Inflammatory macrophage treated with lipopolysaccharide for 1 hour (primary cell): ENCODE data around the gene TPSB2.
"Not testable (repeated sequence)": the region's sequence is repeated elsewhere in the genome, so short reads cannot be mapped to it uniquely, and the experiment has no call there.

ENCODE experiments used
- DNase-seq, 2 donors: peaks; one replicate each; pipeline ENCODE4 v3.0.0-alpha.2; 2020 to 2022

The TPSB2 gene

GRCh38 chr16:1240436-1240835, 10.5 kb upstream of the TPSB2 start, which contains the start of gene TPSAB1:
TSS of gene TPSAB1 (plus strand) at chr16:1240705. CDS start at chr16:1240939, 234 bp downstream.
- DNase-seq = not testable (repeated sequence)

- not testable (repeated sequence) for DNase-seq
These were observed 9.6 kb upstream of the TPSB2 start for GRCh38 chr16:1239575-1239974.

GRCh38 chr16:1238909-1239308, 8.9 kb upstream of the TPSB2 start:
- not testable (repeated sequence) for DNase-seq

GRCh38 chr16:1237990-1238389, 8.0 kb upstream of the TPSB2 start:
- DNase-seq = no peak

- DNase-seq = not testable (repeated sequence)
These were observed 6.7 kb upstream of the TPSB2 start for GRCh38 chr16:1236659-1237058.

GRCh38 chr16:1232049-1232748, 2.2 kb upstream of the TPSB2 start:
- DNase-seq = not testable (repeated sequence)

- not testable (repeated sequence) for DNase-seq
These were observed 1.3 kb upstream of the TPSB2 start for GRCh38 chr16:1231301-1231700.

GRCh38 chr16:1230471-1231212, 658 bp upstream of the TPSB2 start:
- DNase-seq = not testable (repeated sequence)

- not testable (repeated sequence) for DNase-seq
These were observed 508 bp downstream of the TPSB2 start for GRCh38 chr16:1229476-1229875.

- not testable (repeated sequence) for DNase-seq
These were observed 1.8 kb downstream of the TPSB2 start for GRCh38 chr16:1228227-1228626.

GRCh38 chr16:1226692-1227091, 3.3 kb downstream of the TPSB2 start:
- not testable (repeated sequence) for DNase-seq

- DNase-seq = not testable (repeated sequence)
These were observed 4.2 kb downstream of the TPSB2 start for GRCh38 chr16:1225728-1226311.

GRCh38 chr16:1225051-1225451, 4.9 kb downstream of the TPSB2 start, which contains the start of gene TPSG1:
TSS of gene TPSG1 (minus strand) at chr16:1225268. CDS start at chr16:1225252, 16 bp downstream.
- no peak for DNase-seq

- DNase-seq = no peak
These were observed 5.4 kb downstream of the TPSB2 start for GRCh38 chr16:1224558-1224957.

- no peak for DNase-seq
These were observed 6.4 kb downstream of the TPSB2 start for GRCh38 chr16:1223355-1224214.

- no peak for DNase-seq
These were observed 7.2 kb downstream of the TPSB2 start for GRCh38 chr16:1222553-1223354.

GRCh38 chr16:1221628-1222552, 8.1 kb downstream of the TPSB2 start:
- DNase-seq = no peak

- no peak for DNase-seq
These were observed 8.9 kb downstream of the TPSB2 start for GRCh38 chr16:1220841-1221627.

- DNase-seq = no peak
These were observed 9.8 kb downstream of the TPSB2 start for GRCh38 chr16:1220098-1220728.
